ENCODE data around the gene EPS8L3. TPM values are rescaled to one million over a fixed set of nuclear protein-coding genes. Genes with fewer than 3 reads are reported as not detected.

The EPS8L3 gene
- total RNA-seq, 4 donors from 2014 or later: 0.19 TPM; not detected in 3

DNA sequence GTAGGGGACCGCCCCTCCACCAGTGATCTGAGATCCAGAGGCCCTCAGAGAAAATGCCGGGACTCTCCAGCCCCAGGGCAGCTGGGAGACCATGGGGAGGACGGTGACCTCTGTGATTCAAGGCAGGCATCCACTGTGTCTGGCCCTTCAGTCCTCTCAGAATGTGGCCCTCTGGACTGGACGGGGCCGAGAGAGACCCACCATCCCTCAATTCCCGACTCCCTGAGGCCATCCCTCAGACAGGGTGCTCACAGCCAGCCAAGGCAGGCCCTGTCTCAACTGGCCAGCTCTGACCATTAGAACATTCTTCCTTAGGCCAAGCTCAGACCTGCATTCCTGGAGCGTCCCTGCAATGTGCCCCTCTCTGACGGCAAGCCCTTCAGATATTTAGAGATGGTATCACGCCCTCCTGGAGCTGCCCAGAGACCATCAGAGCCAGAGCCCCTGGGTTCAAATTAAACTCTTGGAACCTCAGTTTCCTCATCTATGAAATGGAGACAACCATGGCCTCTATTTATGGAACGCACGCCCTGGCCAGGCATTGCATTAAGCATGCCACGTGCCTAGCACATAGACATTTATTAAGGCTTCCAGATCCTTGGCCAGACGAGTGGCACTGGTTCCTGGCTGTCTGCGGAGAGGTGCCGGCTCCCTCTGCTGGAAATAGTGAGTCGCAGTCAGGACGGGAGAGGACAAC, 9.6 kb upstream of the EPS8L3 start:
- Histone ChIP-seq H3K4me3 (no peak overlapping the region), H3K9me3 (no peaks in the 10 kb centered on the region), H3K27me3 (no peaks in the 10 kb centered on the region), H3K4me1 (peaks cover 6 to 16% (median 9%) of the 10 kb centered on the region in 3 donors), H3K36me3 (no peaks in the 10 kb centered on the region), H3K27ac (no peak overlapping the region)
- WGBS, 2 donors: 1 to 70% methylated on average over 7 to 8 of the region's 17 CpGs
- intact Hi-C loops (cut with DNase I): loop anchor here (5.0 kb wide), 2 partner anchors 131 to 226 kb away; partner anchors contain the start of gene GNAI3
- DNase-seq: peak; percentile 18
- TF ChIP-seq, protein P1, sequence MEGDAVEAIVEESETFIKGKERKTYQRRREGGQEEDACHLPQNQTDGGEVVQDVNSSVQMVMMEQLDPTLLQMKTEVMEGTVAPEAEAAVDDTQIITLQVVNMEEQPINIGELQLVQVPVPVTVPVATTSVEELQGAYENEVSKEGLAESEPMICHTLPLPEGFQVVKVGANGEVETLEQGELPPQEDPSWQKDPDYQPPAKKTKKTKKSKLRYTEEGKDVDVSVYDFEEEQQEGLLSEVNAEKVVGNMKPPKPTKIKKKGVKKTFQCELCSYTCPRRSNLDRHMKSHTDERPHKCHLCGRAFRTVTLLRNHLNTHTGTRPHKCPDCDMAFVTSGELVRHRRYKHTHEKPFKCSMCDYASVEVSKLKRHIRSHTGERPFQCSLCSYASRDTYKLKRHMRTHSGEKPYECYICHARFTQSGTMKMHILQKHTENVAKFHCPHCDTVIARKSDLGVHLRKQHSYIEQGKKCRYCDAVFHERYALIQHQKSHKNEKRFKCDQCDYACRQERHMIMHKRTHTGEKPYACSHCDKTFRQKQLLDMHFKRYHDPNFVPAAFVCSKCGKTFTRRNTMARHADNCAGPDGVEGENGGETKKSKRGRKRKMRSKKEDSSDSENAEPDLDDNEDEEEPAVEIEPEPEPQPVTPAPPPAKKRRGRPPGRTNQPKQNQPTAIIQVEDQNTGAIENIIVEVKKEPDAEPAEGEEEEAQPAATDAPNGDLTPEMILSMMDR (IDR thresholded peaks at IDR 0.05): peak in 5 of 6 experiments; percentile 84 to 97 (median 93)
- no peak for TF ChIP-seq POLR2A (IDR thresholded peaks at IDR 0.05)

DNA sequence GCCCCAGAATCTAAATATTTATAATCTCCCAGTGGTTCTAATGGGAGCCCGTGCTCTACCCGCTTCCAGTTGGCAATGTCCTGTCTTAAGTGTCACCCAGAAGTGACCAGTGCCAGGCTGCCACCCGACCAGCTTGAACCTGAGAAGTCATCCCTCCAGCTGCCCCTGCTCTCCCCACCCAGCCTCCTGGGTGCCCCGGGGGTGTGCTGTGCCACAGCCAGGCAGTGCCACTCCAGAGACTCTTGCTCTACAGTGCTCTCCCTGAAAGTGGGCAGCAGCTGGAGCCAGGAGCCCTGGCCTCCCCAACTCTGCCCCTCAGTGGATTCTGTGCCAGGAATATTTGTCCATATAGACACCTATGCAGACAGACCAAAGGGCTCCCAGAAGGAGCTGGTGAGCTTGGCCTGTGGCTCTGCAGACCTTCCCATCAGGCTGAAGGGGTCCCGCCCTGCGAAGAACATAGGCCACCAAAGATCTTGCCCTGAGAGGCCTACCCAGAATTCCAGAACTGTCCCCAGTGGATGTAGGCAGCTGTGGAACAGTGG, 9.0 kb upstream of the EPS8L3 start:
- no peak for TF ChIP-seq POLR2A (IDR thresholded peaks at IDR 0.05)
- TF ChIP-seq, protein P1 (IDR thresholded peaks at IDR 0.05): no peak
- no peaks in the 10 kb centered on the region for H3K27me3 ChIP-seq
- no peak overlapping the region for H3K4me3 ChIP-seq
- H3K27ac ChIP-seq: no peak overlapping the region
- DNase-seq: no peak
- 94% methylated on average over 2 of the region's 6 CpGs; no CpG with 5 or more reads in 1 of the 2 donors for WGBS, 2 donors
- no peaks in the 10 kb centered on the region for H3K9me3 ChIP-seq
- H3K4me1 ChIP-seq: peaks cover 6 to 16% (median 9%) of the 10 kb centered on the region in 3 donors
- H3K36me3 ChIP-seq: no peaks in the 10 kb centered on the region
- intact Hi-C loops (cut with DNase I): loop anchor here (5.0 kb wide), 2 partner anchors 130 to 225 kb away; partner anchors contain the start of gene GNAI3

DNA sequence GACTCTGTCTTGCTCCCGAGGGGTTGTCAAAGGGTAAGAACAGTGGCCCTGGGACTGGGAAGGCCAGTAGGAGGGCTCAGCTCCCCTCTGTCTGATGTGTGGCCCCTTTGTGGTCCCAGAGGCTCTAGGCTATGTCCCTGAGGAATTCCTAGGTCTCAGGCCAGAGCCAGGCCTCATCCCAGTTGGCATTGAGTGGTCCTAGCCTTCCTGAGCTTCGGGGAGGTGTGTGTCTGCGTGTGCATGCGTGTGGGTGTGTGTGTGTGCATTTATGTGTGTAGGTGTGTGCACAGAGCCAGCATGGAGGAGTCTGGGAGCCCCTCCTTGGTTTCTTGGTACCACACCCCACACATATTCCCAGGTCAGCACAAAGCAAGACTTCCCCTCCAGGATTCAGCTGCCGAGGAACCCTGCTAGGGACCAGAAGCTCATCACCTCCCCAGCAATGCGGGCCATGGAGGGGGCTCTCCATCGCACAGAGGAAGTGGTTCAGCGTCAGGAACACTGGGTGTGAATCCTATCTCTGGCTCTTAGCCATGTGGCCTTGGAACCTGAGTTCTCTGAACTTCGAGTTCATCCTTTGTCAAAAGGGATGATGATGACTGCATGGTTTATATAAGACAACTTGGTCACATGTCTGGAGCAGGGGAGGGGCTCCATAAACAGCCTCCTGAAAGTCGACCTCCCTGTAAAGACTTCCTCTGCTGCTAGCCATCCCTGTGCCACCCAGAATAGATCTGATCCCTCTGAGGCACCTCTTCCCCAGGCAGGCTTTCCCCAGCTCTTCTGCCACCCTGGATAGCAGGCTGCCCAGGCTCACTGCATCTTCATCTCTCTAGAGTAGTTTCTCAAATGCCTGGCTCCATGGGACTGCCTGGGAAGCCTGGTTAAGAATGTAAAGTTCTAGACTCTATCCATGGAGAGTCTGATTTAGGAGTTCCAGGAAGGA, 8.3 kb upstream of the EPS8L3 start:
- Histone ChIP-seq H3K9me3 (no peaks in the 10 kb centered on the region), H3K36me3 (no peaks in the 10 kb centered on the region), H3K27ac (no peak overlapping the region), H3K27me3 (no peaks in the 10 kb centered on the region), H3K4me1 (peaks cover 2 to 13% (median 8%) of the 10 kb centered on the region in 3 donors), H3K4me3 (no peak overlapping the region)
- intact Hi-C loops (cut with DNase I): loop anchor here (5.0 kb wide), 2 partner anchors 130 to 225 kb away; partner anchors contain the start of gene GNAI3
- DNase-seq: no peak
- TF ChIP-seq, protein P1 (IDR thresholded peaks at IDR 0.05): no peak
- no peak for TF ChIP-seq POLR2A (IDR thresholded peaks at IDR 0.05)
- 59 to 73% methylated on average over 7 to 8 of the region's 10 CpGs for WGBS, 2 donors

DNA sequence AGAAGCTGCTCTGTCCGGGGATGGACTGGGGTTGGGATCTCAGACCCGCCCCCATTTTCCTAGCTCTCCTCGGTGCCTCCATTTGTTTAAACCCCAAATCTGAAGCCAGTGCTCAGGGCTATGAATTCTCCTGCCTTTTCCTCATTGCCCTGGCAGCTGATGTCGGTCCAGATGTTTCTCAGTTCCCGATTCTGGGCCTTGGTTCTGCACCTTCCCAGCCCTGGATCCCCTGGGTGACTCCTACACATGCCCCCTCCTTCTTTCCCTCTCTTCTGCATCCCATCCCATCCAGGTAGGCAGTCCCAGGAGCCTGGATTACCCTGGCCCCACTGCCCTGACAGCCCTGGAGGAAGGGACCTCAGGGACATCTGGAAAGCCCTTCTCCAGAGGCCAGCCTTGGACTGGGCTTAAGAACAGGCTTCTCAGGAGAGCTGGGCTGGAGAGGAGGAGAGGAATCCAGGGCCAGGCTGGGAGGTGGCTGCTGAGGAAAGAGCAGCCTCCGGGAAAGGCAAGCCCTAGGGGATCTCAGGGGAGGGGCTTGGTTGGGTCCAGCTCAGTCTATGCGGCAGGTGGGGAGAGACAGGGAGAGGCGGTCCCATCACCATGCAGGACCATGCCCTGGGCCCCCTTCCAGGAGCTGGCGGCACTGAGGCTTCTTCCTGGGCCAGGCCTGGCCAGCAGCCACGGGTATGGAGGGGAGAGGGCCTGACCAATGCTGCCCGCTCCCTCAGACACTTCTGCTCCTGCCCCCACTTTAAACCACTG, 6.8 kb upstream of the EPS8L3 start:
- H3K27me3 ChIP-seq: no peaks in the 10 kb centered on the region
- intact Hi-C loops (cut with DNase I): loop anchor here (5.0 kb wide), 2 partner anchors 128 to 223 kb away; partner anchors contain the start of gene GNAI3
- H3K4me1 ChIP-seq: peaks cover 0 to 11% (median 4%) of the 10 kb centered on the region in 3 donors
- H3K4me3 ChIP-seq: no peak overlapping the region
- no peak for DNase-seq
- no peaks in the 10 kb centered on the region for H3K9me3 ChIP-seq
- no peaks in the 10 kb centered on the region for H3K36me3 ChIP-seq
- H3K27ac ChIP-seq: no peak overlapping the region
- TF ChIP-seq, protein P1 (IDR thresholded peaks at IDR 0.05): no peak
- TF ChIP-seq POLR2A (IDR thresholded peaks at IDR 0.05): no peak
- WGBS, 2 donors: 94 to 95% methylated on average over 5 of the region's 11 CpGs

Measured in esophagus squamous epithelium (tissue), 5 donors.